Neural cell (in vitro differentiated cells): ENCODE measurements around the gene MACIR. TPM values are rescaled to one million over a fixed set of nuclear protein-coding genes. Genes with fewer than 3 reads are reported as not detected.

Source experiments
- H2AFZ ChIP-seq: fragments of 200-600, 300-800 bp; sonication (generic), shearing (Covaris generic); 2 replicates; pipeline ENCODE4 v1.6.0; 2014; ENCODE audit warnings: low read depth, mild to moderate bottlenecking, antibody characterized with exemption, low read length, moderate library complexity
- H3F3A ChIP-seq: fragments of 200-600 bp; shearing (Covaris generic); 2 replicates; pipeline ENCODE4 v1.6.1; 2016; ENCODE audit warnings: mild to moderate bottlenecking, moderate library complexity, mixed read lengths, antibody characterized with exemption, low read length; ENCODE audit not compliant: insufficient read depth, poor library complexity, severe bottlenecking
- H3K27ac ChIP-seq: fragments of 200-600, 300-800 bp; sonication (generic), shearing (Covaris generic); 2 replicates; pipeline ENCODE4 v1.5.1; 2014; ENCODE audit warnings: mild to moderate bottlenecking, low read length, moderate library complexity
- H3K27me3 ChIP-seq: fragments of 300-800, 200-600 bp; sonication (generic), shearing (Covaris generic); 2 replicates; pipeline ENCODE4 v1.6.0; 2014; ENCODE audit warnings: mild to moderate bottlenecking, low read depth, low read length, moderate library complexity; ENCODE audit not compliant: insufficient read depth
- H3K36me3 ChIP-seq: fragments of 300-800, 200-600 bp; sonication (generic), shearing (Covaris generic); 2 replicates; pipeline ENCODE4 v1.5.1; 2014; ENCODE audit warnings: mild to moderate bottlenecking, antibody characterized with exemption, low read length, moderate library complexity; ENCODE audit not compliant: insufficient read depth
- H3K4me2 ChIP-seq: fragments of 300-800, 200-600 bp; sonication (generic), shearing (Covaris generic); 2 replicates; pipeline ENCODE4 v1.6.0; 2014; ENCODE audit warnings: mild to moderate bottlenecking, low read length
- H3K4me3 ChIP-seq: fragments of 300-800, 200-600 bp; sonication (generic), shearing (Covaris generic); 2 replicates; pipeline ENCODE4 v1.5.1; 2014; ENCODE audit warnings: mild to moderate bottlenecking, low read length, moderate library complexity
- H3K79me2 ChIP-seq: fragments of 200-600 bp; shearing (Covaris generic); replicated peaks from 2 replicates; pipeline ENCODE4 v1.6.0; 2014; ENCODE audit warnings: mild to moderate bottlenecking, low read length, moderate library complexity; ENCODE audit not compliant: insufficient read depth
- H3K9ac ChIP-seq: fragments of 300-800, 200-600 bp; sonication (generic), shearing (Covaris generic); 2 replicates; pipeline ENCODE4 v1.6.1; 2016; ENCODE audit warnings: mild to moderate bottlenecking, low read length, mixed read lengths
- H3K9me2 ChIP-seq: fragments of 200-600 bp; shearing (Covaris generic); 2 replicates; pipeline ENCODE4 v1.6.1; 2016; ENCODE audit warnings: mild to moderate bottlenecking, low read length, mixed read lengths; ENCODE audit not compliant: insufficient read depth
- H3K9me3 ChIP-seq: fragments of 200-600, 300-800 bp; sonication (generic), shearing (Covaris generic); 2 replicates; pipeline ENCODE4 v1.6.1; 2016; ENCODE audit warnings: mild to moderate bottlenecking, mixed run types, low read length, moderate library complexity, mixed read lengths
- H4K20me1 ChIP-seq: fragments of 200-600 bp; shearing (Covaris generic); 2 replicates; pipeline ENCODE4 v1.6.1; 2016; ENCODE audit warnings: mild to moderate bottlenecking, mixed run types; ENCODE audit not compliant: insufficient read depth
- CTCF ChIP-seq: fragments of 450-650 bp; IDR thresholded peaks from 2 replicates; pipeline ENCODE4 v1.5.1; 2014; ENCODE audit warnings: antibody characterized with exemption, mild to moderate bottlenecking, moderate library complexity; ENCODE audit not compliant: poor library complexity, severe bottlenecking
- EP300 ChIP-seq: fragments of 450-650 bp; conservative IDR thresholded peaks from 2 replicates; pipeline ENCODE4 v1.6.1; 2014; ENCODE audit warnings: antibody characterized with exemption, mild to moderate bottlenecking, moderate library complexity; ENCODE audit not compliant: poor library complexity, severe bottlenecking
- EZH2 ChIP-seq: fragments of 200-600, 300-800 bp; shearing (Covaris generic), sonication (generic); IDR thresholded peaks from 2 replicates; pipeline ENCODE4 v1.6.1; 2014; ENCODE audit warnings: antibody characterized with exemption, low read length, borderline replicate concordance, mild to moderate bottlenecking; ENCODE audit not compliant: insufficient read depth, poor library complexity, severe bottlenecking
- MXI1 ChIP-seq: fragments of 450-650 bp; conservative IDR thresholded peaks from 2 replicates; pipeline ENCODE4 v1.6.1; 2014; ENCODE audit warnings: antibody characterized with exemption, mild to moderate bottlenecking; ENCODE audit not compliant: poor library complexity, severe bottlenecking
- POLR2AphosphoS5 ChIP-seq: IDR thresholded peaks from 2 replicates; pipeline ENCODE4 v1.6.1; 2012
- RAD21 ChIP-seq: fragments of 450-650 bp; conservative IDR thresholded peaks from 2 replicates; pipeline ENCODE4 v1.6.1; 2014; ENCODE audit warnings: antibody characterized with exemption, mild to moderate bottlenecking, moderate library complexity
- SMC3 ChIP-seq: fragments of 450-650 bp; conservative IDR thresholded peaks from 2 replicates; pipeline ENCODE4 v1.6.1; 2014; ENCODE audit warnings: antibody characterized with exemption, mild to moderate bottlenecking, moderate library complexity; ENCODE audit not compliant: poor library complexity
- TAF1 ChIP-seq: IDR thresholded peaks from 2 replicates; pipeline ENCODE4 v1.6.1; 2012; ENCODE audit warnings: low read depth
- polyA plus RNA-seq: library from polyadenylated mRNA; depleted of rRNA; stranded (reverse); fragments of >200 nt; gene quantifications from 2 replicates; pipeline ENCODE4 v1.2.3, GENCODE V29; 2014
- TF ChIP-seq, protein P1 (sequence below): IDR thresholded peaks from 2 replicates; pipeline ENCODE4 v1.6.1; 2012; ENCODE audit warnings: borderline replicate concordance

The MACIR gene
- polyA plus RNA-seq, 1 donor from 2014 or later = 34.8 TPM

DNA sequence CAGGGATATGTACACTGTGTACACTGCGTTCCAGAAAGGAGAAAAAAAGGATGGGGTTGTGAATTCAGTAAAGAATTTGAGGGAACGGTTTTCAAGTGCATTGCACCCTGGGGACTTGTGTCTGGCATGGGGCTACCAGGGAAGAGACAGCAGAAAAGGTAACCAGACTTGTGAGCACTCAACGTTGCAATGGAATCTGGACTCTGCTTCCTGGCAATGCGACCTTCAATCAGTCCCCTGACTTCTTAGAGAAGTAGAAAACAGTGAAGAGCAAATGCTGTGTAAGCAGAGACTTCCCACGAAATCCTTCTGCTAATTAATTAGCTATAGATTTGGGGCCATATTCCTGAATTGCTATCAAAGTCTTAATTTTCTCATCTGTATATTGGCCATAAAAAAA is 36.3 kb downstream of the MACIR start:
- Histone ChIP-seq H3K9ac (no peak overlapping the region), H3K9me2 (no peaks in the 10 kb centered on the region), H3K4me3 (no peak overlapping the region), H3K79me2 (no peaks in the 10 kb centered on the region), H3K27ac (no peak overlapping the region), H3F3A (peaks cover 4% of the 10 kb centered on the region), H3K36me3 (no peaks in the 10 kb centered on the region), H3K27me3 (no peaks in the 10 kb centered on the region), H2AFZ (no peak overlapping the region), H3K9me3 (no peaks in the 10 kb centered on the region), H4K20me1 (no peaks in the 10 kb centered on the region), H3K4me2 (no peak overlapping the region)
- TF ChIP-seq POLR2AphosphoS5 (no peak), CTCF (no peak), EP300 (no peak), SMC3 (no peak), MXI1 (no peak), RAD21 (no peak), TAF1 (no peak), EZH2 (no peak)
- TF ChIP-seq, protein P1, sequence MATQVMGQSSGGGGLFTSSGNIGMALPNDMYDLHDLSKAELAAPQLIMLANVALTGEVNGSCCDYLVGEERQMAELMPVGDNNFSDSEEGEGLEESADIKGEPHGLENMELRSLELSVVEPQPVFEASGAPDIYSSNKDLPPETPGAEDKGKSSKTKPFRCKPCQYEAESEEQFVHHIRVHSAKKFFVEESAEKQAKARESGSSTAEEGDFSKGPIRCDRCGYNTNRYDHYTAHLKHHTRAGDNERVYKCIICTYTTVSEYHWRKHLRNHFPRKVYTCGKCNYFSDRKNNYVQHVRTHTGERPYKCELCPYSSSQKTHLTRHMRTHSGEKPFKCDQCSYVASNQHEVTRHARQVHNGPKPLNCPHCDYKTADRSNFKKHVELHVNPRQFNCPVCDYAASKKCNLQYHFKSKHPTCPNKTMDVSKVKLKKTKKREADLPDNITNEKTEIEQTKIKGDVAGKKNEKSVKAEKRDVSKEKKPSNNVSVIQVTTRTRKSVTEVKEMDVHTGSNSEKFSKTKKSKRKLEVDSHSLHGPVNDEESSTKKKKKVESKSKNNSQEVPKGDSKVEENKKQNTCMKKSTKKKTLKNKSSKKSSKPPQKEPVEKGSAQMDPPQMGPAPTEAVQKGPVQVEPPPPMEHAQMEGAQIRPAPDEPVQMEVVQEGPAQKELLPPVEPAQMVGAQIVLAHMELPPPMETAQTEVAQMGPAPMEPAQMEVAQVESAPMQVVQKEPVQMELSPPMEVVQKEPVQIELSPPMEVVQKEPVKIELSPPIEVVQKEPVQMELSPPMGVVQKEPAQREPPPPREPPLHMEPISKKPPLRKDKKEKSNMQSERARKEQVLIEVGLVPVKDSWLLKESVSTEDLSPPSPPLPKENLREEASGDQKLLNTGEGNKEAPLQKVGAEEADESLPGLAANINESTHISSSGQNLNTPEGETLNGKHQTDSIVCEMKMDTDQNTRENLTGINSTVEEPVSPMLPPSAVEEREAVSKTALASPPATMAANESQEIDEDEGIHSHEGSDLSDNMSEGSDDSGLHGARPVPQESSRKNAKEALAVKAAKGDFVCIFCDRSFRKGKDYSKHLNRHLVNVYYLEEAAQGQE = no peak

DNA sequence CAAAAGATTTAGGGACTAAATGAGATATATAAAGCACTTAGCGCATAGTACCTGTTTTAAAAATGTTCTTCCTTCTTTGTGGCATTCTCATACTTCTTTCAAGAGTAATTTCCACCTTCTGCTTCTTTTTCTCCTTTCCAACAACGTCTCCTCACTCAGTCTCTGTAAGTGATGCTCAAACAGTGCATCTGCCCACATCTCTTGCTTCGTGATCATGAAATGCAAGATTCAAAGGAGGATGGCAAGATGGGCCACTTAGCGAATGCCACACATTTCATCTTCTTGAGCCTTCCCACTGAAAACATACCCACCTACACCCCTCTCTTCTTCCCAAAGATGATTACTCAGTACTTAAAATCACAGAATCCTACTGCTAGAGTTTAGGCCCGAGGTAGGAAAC is 36.9 kb downstream of the MACIR start:
- no peak overlapping the region for H3K9ac ChIP-seq
- H3F3A ChIP-seq = peaks cover 4% of the 10 kb centered on the region
- no peaks in the 10 kb centered on the region for H3K79me2 ChIP-seq
- TF ChIP-seq TAF1 (no peak), EP300 (no peak), MXI1 (no peak), POLR2AphosphoS5 (no peak), RAD21 (no peak), EZH2 (no peak), SMC3 (no peak), CTCF (no peak)
- TF ChIP-seq, protein P1 = no peak
- H3K9me2 ChIP-seq = no peaks in the 10 kb centered on the region
- no peak overlapping the region for H3K4me3 ChIP-seq
- no peaks in the 10 kb centered on the region for H3K27me3 ChIP-seq
- H3K9me3 ChIP-seq = no peaks in the 10 kb centered on the region
- H4K20me1 ChIP-seq = no peaks in the 10 kb centered on the region
- no peak overlapping the region for H3K27ac ChIP-seq
- H3K4me2 ChIP-seq = no peak overlapping the region
- no peaks in the 10 kb centered on the region for H3K36me3 ChIP-seq
- no peak overlapping the region for H2AFZ ChIP-seq
